CD4-positive, alpha-beta T cell (primary cell): ENCODE results near the gene AGO4. TPM values are rescaled to one million over a fixed set of nuclear protein-coding genes. Genes with fewer than 3 reads are reported as not detected.
"Not testable (repeated sequence)": the region's sequence is repeated elsewhere in the genome, so short reads cannot be mapped to it uniquely, and the experiment has no call there.

Source experiments
- ATAC-seq: fragments of 200-7000 bp; cut with Tn5 transposase; one replicate; pipeline ENCODE4 v1.10.0; 2022; ENCODE audit warnings: mild to moderate bottlenecking; ENCODE audit not compliant: poor library complexity
- CTCF ChIA-PET: fragments of 350-600 bp; sonication (Branson Sonifier 250); formaldehyde crosslinking; loops from one replicate; lab custom pipeline; 2021; ENCODE audit warnings: antibody characterized with exemption, inconsistent platforms; lab: Charles Lee
- POLR2A ChIA-PET: fragments of 350-600 bp; sonication (Branson Sonifier 250); formaldehyde crosslinking; loops from one replicate; lab custom pipeline; 2021; ENCODE audit warnings: antibody characterized with exemption, inconsistent platforms; lab: Charles Lee
- DNase-seq, 14 experiments: peaks; one replicate each; pipeline ENCODE4 v3.0.0-alpha.2; 2013 to 2020; ENCODE audit warnings: mixed read lengths in 2 of 14
- H3K27ac ChIP-seq, 2 donors: one replicate each; pipeline versions ENCODE4 v1.5.1 to v1.7.0; 2013; ENCODE audit warnings: low read length in 2 of 2, low read depth in 1 of 2, mild to moderate bottlenecking in 1 of 2
- H3K27me3 ChIP-seq, 2 experiments: 1 replicate in 1 of 2; 2 replicates in 1 of 2; pipeline versions ENCODE4 v1.6.1 to v1.7.0; 2013; ENCODE audit warnings: low read length in 2 of 2, control low read depth in 1 of 2, mild to moderate bottlenecking in 1 of 2, moderate library complexity in 1 of 2; ENCODE audit not compliant: insufficient read depth in 2 of 2, control insufficient read depth in 1 of 2
- H3K36me3 ChIP-seq: one replicate; pipeline ENCODE4 v1.6.1; 2013; ENCODE audit warnings: low read length, control low read depth; ENCODE audit not compliant: insufficient read depth
- H3K4me1 ChIP-seq: one replicate; pipeline ENCODE4 v1.6.1; 2013; ENCODE audit warnings: low read length, control low read depth; ENCODE audit not compliant: insufficient read depth
- H3K4me3 ChIP-seq: one replicate; pipeline ENCODE4 v1.5.1; 2013; ENCODE audit warnings: mild to moderate bottlenecking, low read length, moderate library complexity
- H3K9me3 ChIP-seq, 2 experiments: 1 replicate in 1 of 2; 2 replicates in 1 of 2; pipeline versions ENCODE4 v1.6.1 to v1.7.0; 2013; ENCODE audit warnings: low read length in 2 of 2, mild to moderate bottlenecking in 2 of 2, control low read depth in 1 of 2, moderate library complexity in 1 of 2; ENCODE audit not compliant: control insufficient read depth in 1 of 2, insufficient read depth in 1 of 2
- H3K27ac Mint-ChIP-seq: one replicate; pipeline ENCODE4 v1.8.0; 2020; ENCODE audit warnings: mixed read lengths
- H3K27me3 Mint-ChIP-seq: one replicate; pipeline ENCODE4 v1.8.0; 2021; ENCODE audit warnings: mixed read lengths
- H3K36me3 Mint-ChIP-seq: one replicate; pipeline ENCODE4 v1.8.0; 2021; ENCODE audit warnings: low read depth, mixed read lengths
- H3K4me1 Mint-ChIP-seq: one replicate; pipeline ENCODE4 v1.8.0; 2021; ENCODE audit warnings: low read depth, mixed read lengths
- H3K4me3 Mint-ChIP-seq: one replicate; pipeline ENCODE4 v1.8.0; 2020; ENCODE audit warnings: mild to moderate bottlenecking, mixed read lengths
- H3K9me3 Mint-ChIP-seq: one replicate; pipeline ENCODE4 v1.8.0; 2020; ENCODE audit warnings: mixed read lengths
- CTCF ChIP-seq: fragments of 200-600 bp; IDR thresholded peaks from one replicate; pipeline ENCODE4 v1.8.0; 2022; ENCODE audit warnings: antibody characterized with exemption, mild to moderate bottlenecking
- intact Hi-C, 2 experiments: fragments of 100-400 bp; cut with DNase I in 1 of 2; cut with micrococcal nuclease in 1 of 2; formaldehyde crosslinking; loops; one replicate each; pipeline versions ENCODE4 v1.15.1 to v1.9.0; 2023 to 2025; cut with DNase I, micrococcal nuclease
- total RNA-seq, 174 experiments: library from RNA in 2 of 174; stranded (reverse) in 2 of 174; gene quantifications; one replicate each; pipeline ENCODE4 v1.2.3 and lab custom pipeline; 2021 to 2026

AGO4 gene
- total RNA-seq, 2 experiments from 2014 or later = 7.4 to 8.1 TPM

- ChIA-PET POLR2A (no interaction called here), CTCF (interaction anchor here (1.5 kb wide), 1 partner anchor 9 kb away, joined by 4 read pairs; the partner anchor contains the start of gene AGO1)
- no peaks in the 10 kb centered on the region for H3K4me1 ChIP-seq
- no peak for ATAC-seq
- no peak overlapping the region for H3K27ac Mint-ChIP-seq
- no peak for TF ChIP-seq CTCF
- no peak for DNase-seq
- H3K27ac ChIP-seq = no peak overlapping the region
- H3K27me3 Mint-ChIP-seq = no peaks in the 10 kb centered on the region
- no peaks in the 10 kb centered on the region for H3K4me1 Mint-ChIP-seq
- peaks cover 0 to 5% of the 10 kb centered on the region in 2 experiments for H3K9me3 ChIP-seq
- no peak overlapping the region for H3K4me3 Mint-ChIP-seq
- no peak overlapping the region for H3K4me3 ChIP-seq
- no peaks in the 10 kb centered on the region for H3K27me3 ChIP-seq
- no peaks in the 10 kb centered on the region for H3K36me3 ChIP-seq
- no peaks in the 10 kb centered on the region for H3K9me3 Mint-ChIP-seq
- intact Hi-C loops = no loop called here
- H3K36me3 Mint-ChIP-seq = no peaks in the 10 kb centered on the region
These were observed 65.5 kb downstream of the AGO4 start for GRCh38 chr1:35873243-35873750.

GRCh38 chr1:35874115-35874514 is 66.3 kb downstream of the AGO4 start:
- CTCF ChIA-PET = interaction anchor here (1.4 kb wide), 1 partner anchor 9 kb away, joined by 3 read pairs; the partner anchor contains the start of gene AGO1
- DNase-seq, H3K27ac ChIP-seq, intact Hi-C loops, H3K27me3 ChIP-seq, H3K4me1 ChIP-seq, H3K4me1 Mint-ChIP-seq, H3K27ac Mint-ChIP-seq, POLR2A ChIA-PET, H3K9me3 ChIP-seq, H3K4me3 Mint-ChIP-seq, H3K9me3 Mint-ChIP-seq, H3K4me3 ChIP-seq, H3K36me3 ChIP-seq, ATAC-seq, H3K27me3 Mint-ChIP-seq, H3K36me3 Mint-ChIP-seq: not testable (repeated sequence)

GRCh38 chr1:35876988-35877387 is 69.2 kb downstream of the AGO4 start:
- ATAC-seq (no peak), DNase-seq (no peak)
- intact Hi-C loops = no loop called here
- no peaks in the 10 kb centered on the region for H3K4me1 ChIP-seq
- H3K27me3 ChIP-seq = no peaks in the 10 kb centered on the region
- Mint-ChIP-seq H3K27ac (no peak overlapping the region), H3K4me3 (no peak overlapping the region), H3K9me3 (no peaks in the 10 kb centered on the region), H3K4me1 (peaks cover 5% of the 10 kb centered on the region), H3K27me3 (no peaks in the 10 kb centered on the region), H3K36me3 (no peaks in the 10 kb centered on the region)
- no peak overlapping the region for H3K27ac ChIP-seq
- H3K4me3 ChIP-seq = no peak overlapping the region
- ChIA-PET CTCF (no interaction called here), POLR2A (no interaction called here)
- H3K36me3 ChIP-seq = no peaks in the 10 kb centered on the region
- no peak for TF ChIP-seq CTCF
- no peaks in the 10 kb centered on the region for H3K9me3 ChIP-seq

- intact Hi-C loops = loop anchor here in 1 of 2 experiments (2.0 kb wide), 1 partner anchor 207 kb away; the partner anchor contains the start of gene ADPRS
- TF ChIP-seq CTCF = no peak
- Mint-ChIP-seq H3K9me3 (no peaks in the 10 kb centered on the region), H3K4me1 (peaks cover 47% of the 10 kb centered on the region), H3K36me3 (no peaks in the 10 kb centered on the region), H3K27me3 (no peaks in the 10 kb centered on the region), H3K27ac (peak overlapping the region; percentile 47), H3K4me3 (peak overlapping the region; percentile 68)
- H3K4me1 ChIP-seq = peaks cover 36% of the 10 kb centered on the region
- no peak for DNase-seq
- H3K9me3 ChIP-seq = no peaks in the 10 kb centered on the region
- H3K4me3 ChIP-seq = no peak overlapping the region
- no peaks in the 10 kb centered on the region for H3K27me3 ChIP-seq
- ATAC-seq = no peak
- POLR2A ChIA-PET = interaction anchor here (4.2 kb wide), 1 partner anchor 49 kb away, joined by 23 read pairs; the partner anchor contains the start of gene AGO3
- CTCF ChIA-PET = interaction anchor here (1.6 kb wide), 1 partner anchor 9 kb away, joined by 4 read pairs; no protein-coding TSS in a partner anchor
- H3K27ac ChIP-seq = no peak overlapping the region
- H3K36me3 ChIP-seq = no peaks in the 10 kb centered on the region
These were observed 74.0 kb downstream of the AGO4 start for GRCh38 chr1:35881850-35882273.
